Measurements from ENCODE around the gene TRIP13. TPM values are rescaled to one million over a fixed set of nuclear protein-coding genes. Genes with fewer than 3 reads are reported as not detected.

The TRIP13 gene
- total and polyA plus RNA-seq, 4 donors, result 2.7 to 6.2 (median 3.2) TPM

- TF ChIP-seq CTCF (IDR thresholded peaks at IDR 0.05; ENCODE audit: control extremely low read depth, extremely low read depth), result no peak
- DNase-seq (no peak), ATAC-seq (ENCODE audit: insufficient read depth, low FRiP score) (no peak)
- Histone ChIP-seq H3K27ac (ENCODE audit: low read depth in 1 of 2, low read length in 1 of 2) (no peak overlapping the region), H3K36me3 (ENCODE audit: control insufficient read depth in 4 of 4, insufficient read depth in 4 of 4, low read length in 4 of 4) (peaks cover 46 to 72% (median 55%) of the 10 kb centered on the region in 4 donors), H3K27me3 (ENCODE audit: control insufficient read depth in 3 of 3, insufficient read depth in 3 of 3, low read length in 2 of 3) (no peaks in the 10 kb centered on the region), H3K9me3 (ENCODE audit: control insufficient read depth in 4 of 4, insufficient read depth in 3 of 4, low read length in 3 of 4) (peaks cover 0 to 5% (median 0%) of the 10 kb centered on the region in 4 donors), H3K4me3 (no peak overlapping the region), H3K4me1 (ENCODE audit: control insufficient read depth in 5 of 5, insufficient read depth in 5 of 5, low read length in 5 of 5) (peaks cover 0 to 5% (median 0%) of the 10 kb centered on the region in 5 donors), H3K9ac (ENCODE audit: insufficient read depth in 1 of 2, low read length in 2 of 2) (no peak overlapping the region)
- WGBS, 2 donors, result 93 to 97% methylated on average over 18 of the region's 18 CpGs
Measured at GRCh38 chr5:885127-885442, 7.6 kb upstream of the TRIP13 start.

DNA sequence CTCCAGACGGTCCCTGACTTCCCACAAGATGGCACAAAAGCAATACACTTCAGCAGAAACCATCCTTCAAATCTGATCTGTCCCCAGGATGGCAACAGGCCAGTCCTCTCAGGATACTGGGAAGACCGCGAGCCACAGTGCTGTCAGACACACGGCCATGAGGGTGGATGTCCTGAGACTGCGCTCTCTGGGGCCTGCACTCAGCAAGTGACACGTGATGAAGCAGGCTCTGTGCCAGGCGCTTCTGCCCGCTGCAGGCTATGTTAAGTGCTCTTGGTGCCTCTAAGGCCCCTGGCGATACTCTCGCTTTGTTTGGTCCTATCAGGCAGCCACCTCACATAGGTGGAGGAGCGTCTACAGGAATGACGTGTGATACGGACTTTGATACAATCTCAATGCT, 7.2 kb upstream of the TRIP13 start:
- TF ChIP-seq CTCF (IDR thresholded peaks at IDR 0.05; ENCODE audit: control extremely low read depth, extremely low read depth), result no peak
- Histone ChIP-seq H3K27me3 (ENCODE audit: control insufficient read depth in 3 of 3, insufficient read depth in 3 of 3, low read length in 2 of 3) (no peaks in the 10 kb centered on the region), H3K36me3 (ENCODE audit: control insufficient read depth in 4 of 4, insufficient read depth in 4 of 4, low read length in 4 of 4) (peaks cover 46 to 74% (median 57%) of the 10 kb centered on the region in 4 donors), H3K4me3 (no peak overlapping the region), H3K9me3 (ENCODE audit: control insufficient read depth in 4 of 4, insufficient read depth in 3 of 4, low read length in 3 of 4) (peaks cover 0 to 5% (median 0%) of the 10 kb centered on the region in 4 donors), H3K27ac (ENCODE audit: low read depth in 1 of 2, low read length in 1 of 2) (no peak overlapping the region), H3K9ac (ENCODE audit: insufficient read depth in 1 of 2, low read length in 2 of 2) (no peak overlapping the region), H3K4me1 (ENCODE audit: control insufficient read depth in 5 of 5, insufficient read depth in 5 of 5, low read length in 5 of 5) (peaks cover 0 to 5% (median 0%) of the 10 kb centered on the region in 5 donors)
- 82 to 83% methylated on average over 13 of the region's 13 CpGs for WGBS, 2 donors
- ATAC-seq (ENCODE audit: insufficient read depth, low FRiP score), result no peak
- DNase-seq, result peak in 1 of 3 donors; percentile 25

GRCh38 chr5:886036-886435, 6.6 kb upstream of the TRIP13 start:
- H3K27ac ChIP-seq (ENCODE audit: low read depth in 1 of 2, low read length in 1 of 2), result no peak overlapping the region
- ATAC-seq (ENCODE audit: insufficient read depth, low FRiP score) (no peak), DNase-seq (no peak)
- no peak for TF ChIP-seq CTCF (IDR thresholded peaks at IDR 0.05; ENCODE audit: control extremely low read depth, extremely low read depth)
- H3K9ac ChIP-seq (ENCODE audit: insufficient read depth in 1 of 2, low read length in 2 of 2), result no peak overlapping the region
- no peak overlapping the region for H3K4me3 ChIP-seq
- peaks cover 45 to 73% (median 61%) of the 10 kb centered on the region in 4 donors for H3K36me3 ChIP-seq (ENCODE audit: control insufficient read depth in 4 of 4, insufficient read depth in 4 of 4, low read length in 4 of 4)
- no peaks in the 10 kb centered on the region for H3K27me3 ChIP-seq (ENCODE audit: control insufficient read depth in 3 of 3, insufficient read depth in 3 of 3, low read length in 2 of 3)
- 92 to 98% methylated on average over 13 of the region's 13 CpGs for WGBS, 2 donors
- H3K9me3 ChIP-seq (ENCODE audit: control insufficient read depth in 4 of 4, insufficient read depth in 3 of 4, low read length in 3 of 4), result peaks cover 0 to 5% (median 0%) of the 10 kb centered on the region in 4 donors
- H3K4me1 ChIP-seq (ENCODE audit: control insufficient read depth in 5 of 5, insufficient read depth in 5 of 5, low read length in 5 of 5), result peaks cover 0 to 5% (median 0%) of the 10 kb centered on the region in 5 donors

- no peak for TF ChIP-seq CTCF (IDR thresholded peaks at IDR 0.05; ENCODE audit: control extremely low read depth, extremely low read depth)
- Histone ChIP-seq H3K4me1 (ENCODE audit: control insufficient read depth in 5 of 5, insufficient read depth in 5 of 5, low read length in 5 of 5) (peaks cover 0 to 12% (median 6%) of the 10 kb centered on the region in 5 donors), H3K9ac (ENCODE audit: insufficient read depth in 1 of 2, low read length in 2 of 2) (no peak overlapping the region), H3K27me3 (ENCODE audit: control insufficient read depth in 3 of 3, insufficient read depth in 3 of 3, low read length in 2 of 3) (no peaks in the 10 kb centered on the region), H3K4me3 (no peak overlapping the region), H3K27ac (ENCODE audit: low read depth in 1 of 2, low read length in 1 of 2) (no peak overlapping the region), H3K9me3 (ENCODE audit: control insufficient read depth in 4 of 4, insufficient read depth in 3 of 4, low read length in 3 of 4) (peaks cover 0 to 5% (median 0%) of the 10 kb centered on the region in 4 donors), H3K36me3 (ENCODE audit: control insufficient read depth in 4 of 4, insufficient read depth in 4 of 4, low read length in 4 of 4) (peaks cover 37 to 68% (median 62%) of the 10 kb centered on the region in 4 donors)
- ATAC-seq (ENCODE audit: insufficient read depth, low FRiP score) (no peak), DNase-seq (no peak)
- WGBS, 2 donors, result 94 to 97% methylated on average over 26 of the region's 26 CpGs
Measured at GRCh38 chr5:886716-887325, 5.9 kb upstream of the TRIP13 start.
